ENCODE results near the gene HEMK1.

- TF ChIP-seq CTCF (IDR thresholded peaks at IDR 0.05) (no peak), POLR2A (IDR thresholded peaks at IDR 0.05) (no peak)
These were observed 44.0 kb upstream of the HEMK1 start for GRCh38 chr3:50525191-50525910.

All from body of pancreas (tissue), 4 donors.